ENCODE measurements around the gene FLOT1. TPM values are rescaled to one million over a fixed set of nuclear protein-coding genes. Genes with fewer than 3 reads are reported as not detected.

The FLOT1 gene
- total RNA-seq, 1 donor from 2014 or later: 80.3 TPM

DNA sequence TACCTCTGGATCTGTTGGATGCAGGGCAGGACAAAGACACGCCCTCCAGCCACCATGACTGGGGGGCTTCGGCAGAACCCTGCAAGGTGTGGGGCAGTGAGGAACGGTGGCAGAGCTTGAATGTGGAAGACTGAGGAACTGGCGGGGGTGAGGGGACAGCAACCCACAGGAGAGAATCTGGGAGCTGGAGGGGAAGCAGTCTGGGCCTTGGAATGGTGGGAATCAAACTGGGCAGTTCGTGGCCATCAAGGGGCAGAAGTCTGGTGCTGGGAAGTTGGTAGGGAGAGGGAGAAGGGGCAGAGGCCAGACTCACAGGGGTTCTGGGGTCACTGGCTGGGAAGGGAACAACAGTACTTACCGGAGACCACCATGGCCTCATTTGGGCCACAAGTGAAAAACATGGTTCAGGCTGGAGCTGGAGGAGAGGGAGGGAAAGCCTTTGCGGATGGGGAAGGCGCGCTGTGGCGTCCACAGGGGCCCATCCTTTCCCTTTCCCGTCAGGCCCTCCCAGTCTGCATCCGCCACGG is 635 bp downstream of the FLOT1 start:
- peaks cover 5% of the 10 kb centered on the region for H3K4me1 ChIP-seq
- H2AFZ ChIP-seq (replicated peaks): peak overlapping the region; percentile 67
- peaks cover 16% of the 10 kb centered on the region for H3F3A ChIP-seq (ENCODE audit: low read depth)
- H3K9me3 ChIP-seq (ENCODE audit: low read depth): no peaks in the 10 kb centered on the region
- H3K27ac ChIP-seq: no peak overlapping the region
- Mint-ChIP-seq H3K27ac (peak overlapping the region; percentile 92), H3K4me1 (peaks cover 43% of the 10 kb centered on the region), H3K4me3 (peak overlapping the region; percentile 91), H3K36me3 (peaks cover 30% of the 10 kb centered on the region), H3K9me3 (no peaks in the 10 kb centered on the region), H3K27me3 (ENCODE audit: insufficient read depth, low read depth) (peaks cover 10% of the 10 kb centered on the region)
- H3K27me3 ChIP-seq: peaks cover 14% of the 10 kb centered on the region
- peak overlapping the region; percentile 85 for H3K4me3 ChIP-seq
- peaks cover 27% of the 10 kb centered on the region for H3K79me2 ChIP-seq (ENCODE audit: low read depth)
- H4K20me1 ChIP-seq (ENCODE audit: low read depth): peaks cover 10% of the 10 kb centered on the region
- TF ChIP-seq CTCF (IDR thresholded peaks at IDR 0.05) (no peak), EZH2 (IDR thresholded peaks at IDR 0.05) (no peak), EZH2phosphoT487 (IDR thresholded peaks at IDR 0.05) (no peak)
- no peaks in the 10 kb centered on the region for H3K36me3 ChIP-seq
- peak overlapping the region; percentile 47 for H3K9ac ChIP-seq
- H3K4me2 ChIP-seq: peak overlapping the region; percentile 98
- no peak for DNase-seq (ENCODE audit: low spot score)

DNA sequence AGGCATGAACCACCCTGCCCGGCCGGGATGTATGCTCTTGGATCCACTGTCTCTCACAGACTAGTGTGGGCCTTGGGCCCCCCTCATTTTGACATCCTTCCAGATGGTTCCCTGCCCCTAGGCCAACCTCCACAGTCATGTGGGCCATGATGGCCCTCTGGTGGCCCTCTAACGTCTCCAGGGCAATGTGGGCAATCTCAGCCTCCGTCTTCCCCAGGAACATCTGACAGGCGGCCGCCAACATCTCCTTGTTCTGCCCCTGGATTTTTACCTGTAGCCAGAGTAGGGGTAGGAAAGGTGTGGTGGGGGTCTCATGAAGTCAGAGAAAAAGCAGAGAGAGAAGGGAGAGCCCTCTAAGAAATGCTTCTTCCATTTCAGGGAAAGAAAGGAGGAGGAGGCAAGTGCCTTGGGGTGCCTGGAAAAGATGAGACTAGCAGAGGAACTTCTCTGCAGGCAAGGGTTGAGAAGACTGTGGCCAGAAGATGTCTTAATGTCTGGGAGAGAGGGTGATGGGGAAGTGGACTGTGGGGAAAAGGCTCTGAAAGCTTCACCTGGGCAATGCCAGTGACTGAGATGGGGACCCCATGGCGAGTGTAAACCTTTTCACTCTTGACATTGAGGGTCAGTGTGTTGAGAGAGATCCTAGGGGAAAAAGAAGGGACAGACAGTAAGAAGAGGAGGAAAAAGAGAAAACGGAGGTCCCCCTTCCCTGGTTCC is 1.3 kb downstream of the FLOT1 start:
- Mint-ChIP-seq H3K4me3 (peak overlapping the region; percentile 91), H3K9me3 (no peaks in the 10 kb centered on the region), H3K27me3 (ENCODE audit: insufficient read depth, low read depth) (peaks cover 11% of the 10 kb centered on the region), H3K27ac (peak overlapping the region; percentile 92), H3K36me3 (peaks cover 32% of the 10 kb centered on the region), H3K4me1 (peaks cover 43% of the 10 kb centered on the region)
- peak overlapping the region; percentile 47 for H3K9ac ChIP-seq
- H3K9me3 ChIP-seq (ENCODE audit: low read depth): no peaks in the 10 kb centered on the region
- peak overlapping the region; percentile 98 for H3K4me2 ChIP-seq
- H3K4me1 ChIP-seq: peaks cover 5% of the 10 kb centered on the region
- peaks cover 16% of the 10 kb centered on the region for H3F3A ChIP-seq (ENCODE audit: low read depth)
- no peak overlapping the region for H2AFZ ChIP-seq (replicated peaks)
- peak overlapping the region; percentile 85 for H3K4me3 ChIP-seq
- H3K27ac ChIP-seq: no peak overlapping the region
- no peak for DNase-seq (ENCODE audit: low spot score)
- peaks cover 27% of the 10 kb centered on the region for H3K79me2 ChIP-seq (ENCODE audit: low read depth)
- peaks cover 10% of the 10 kb centered on the region for H4K20me1 ChIP-seq (ENCODE audit: low read depth)
- no peaks in the 10 kb centered on the region for H3K36me3 ChIP-seq
- TF ChIP-seq CTCF (IDR thresholded peaks at IDR 0.05): no peak
- no peak for TF ChIP-seq EZH2phosphoT487 (IDR thresholded peaks at IDR 0.05)
- TF ChIP-seq EZH2 (IDR thresholded peaks at IDR 0.05): no peak
- peaks cover 14% of the 10 kb centered on the region for H3K27me3 ChIP-seq

DNA sequence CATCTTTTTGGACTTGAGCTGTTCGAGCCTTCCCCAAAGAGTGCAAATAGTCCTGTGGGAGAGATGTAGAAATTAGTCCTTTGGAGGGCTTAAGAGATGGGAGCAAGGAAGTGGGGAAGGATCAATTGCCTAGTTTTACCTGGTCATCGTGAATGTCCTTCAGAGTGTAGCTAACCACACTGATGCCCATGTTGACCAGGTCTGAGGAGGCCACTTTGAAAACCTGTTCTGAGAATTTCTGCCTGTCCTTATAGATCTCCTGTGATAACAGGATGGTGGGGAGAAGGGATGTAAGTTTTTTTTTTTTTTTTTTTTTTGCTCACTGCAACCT is 2.0 kb downstream of the FLOT1 start:
- no peak overlapping the region for H3K27ac ChIP-seq
- H3K9me3 Mint-ChIP-seq: no peaks in the 10 kb centered on the region
- no peaks in the 10 kb centered on the region for H3K36me3 ChIP-seq
- no peak overlapping the region for H2AFZ ChIP-seq (replicated peaks)
- H3K9ac ChIP-seq: no peak overlapping the region
- H3K4me2 ChIP-seq: no peak overlapping the region
- DNase-seq (ENCODE audit: low spot score): no peak
- peaks cover 14% of the 10 kb centered on the region for H3K27me3 ChIP-seq
- H3K27ac Mint-ChIP-seq: peak overlapping the region; percentile 11
- H3K4me1 Mint-ChIP-seq: peaks cover 43% of the 10 kb centered on the region
- peaks cover 14% of the 10 kb centered on the region for H4K20me1 ChIP-seq (ENCODE audit: low read depth)
- H3K9me3 ChIP-seq (ENCODE audit: low read depth): no peaks in the 10 kb centered on the region
- H3K4me1 ChIP-seq: peaks cover 5% of the 10 kb centered on the region
- no peak for TF ChIP-seq EZH2phosphoT487 (IDR thresholded peaks at IDR 0.05)
- TF ChIP-seq CTCF (IDR thresholded peaks at IDR 0.05): no peak
- TF ChIP-seq EZH2 (IDR thresholded peaks at IDR 0.05): no peak
- H3K36me3 Mint-ChIP-seq: peaks cover 35% of the 10 kb centered on the region
- H3F3A ChIP-seq (ENCODE audit: low read depth): peaks cover 16% of the 10 kb centered on the region
- peak overlapping the region; percentile 91 for H3K4me3 Mint-ChIP-seq
- H3K27me3 Mint-ChIP-seq (ENCODE audit: insufficient read depth, low read depth): peaks cover 11% of the 10 kb centered on the region
- H3K79me2 ChIP-seq (ENCODE audit: low read depth): peaks cover 27% of the 10 kb centered on the region
- no peak overlapping the region for H3K4me3 ChIP-seq
